ENCODE measurements around the gene TNFRSF18. TPM values are rescaled to one million over a fixed set of nuclear protein-coding genes. Genes with fewer than 3 reads are reported as not detected.

TNFRSF18 gene
- total RNA-seq, 1 experiment from 2014 or later: 0.83 TPM

GRCh38 chr1:1205769-1206375 lies 520 bp downstream of the TNFRSF18 start:
- Mint-ChIP-seq H3K27me3 (ENCODE audit: low read depth) (peaks cover 4% of the 10 kb centered on the region), H3K9me3 (no peaks in the 10 kb centered on the region), H3K36me3 (no peaks in the 10 kb centered on the region), H3K4me3 (0 out of 2 replicates have a peak overlapping the region, but pooled peaks have one; percentile 40), H3K27ac (no peak overlapping the region), H3K4me1 (no peaks in the 10 kb centered on the region)
- ChIA-PET CTCF (interaction anchor here (0.8 to 3.1 kb wide), 5 partner anchors 31 to 86 kb away, joined by 4 to 17 read pairs (median 9); partner anchors contain the start of gene TTLL10), POLR2A (no interaction called here)
- no peak for DNase-seq (ENCODE audit: low spot score)
- peak; percentile 8; the same call in 1 of the 2 replicates for ATAC-seq
- peak; percentile 47; the same call in 1 of the 2 replicates for TF ChIP-seq SP1 (CRISPR knock-in tag; conservative IDR thresholded peaks at IDR 0.05)
- TF ChIP-seq, protein P1, sequence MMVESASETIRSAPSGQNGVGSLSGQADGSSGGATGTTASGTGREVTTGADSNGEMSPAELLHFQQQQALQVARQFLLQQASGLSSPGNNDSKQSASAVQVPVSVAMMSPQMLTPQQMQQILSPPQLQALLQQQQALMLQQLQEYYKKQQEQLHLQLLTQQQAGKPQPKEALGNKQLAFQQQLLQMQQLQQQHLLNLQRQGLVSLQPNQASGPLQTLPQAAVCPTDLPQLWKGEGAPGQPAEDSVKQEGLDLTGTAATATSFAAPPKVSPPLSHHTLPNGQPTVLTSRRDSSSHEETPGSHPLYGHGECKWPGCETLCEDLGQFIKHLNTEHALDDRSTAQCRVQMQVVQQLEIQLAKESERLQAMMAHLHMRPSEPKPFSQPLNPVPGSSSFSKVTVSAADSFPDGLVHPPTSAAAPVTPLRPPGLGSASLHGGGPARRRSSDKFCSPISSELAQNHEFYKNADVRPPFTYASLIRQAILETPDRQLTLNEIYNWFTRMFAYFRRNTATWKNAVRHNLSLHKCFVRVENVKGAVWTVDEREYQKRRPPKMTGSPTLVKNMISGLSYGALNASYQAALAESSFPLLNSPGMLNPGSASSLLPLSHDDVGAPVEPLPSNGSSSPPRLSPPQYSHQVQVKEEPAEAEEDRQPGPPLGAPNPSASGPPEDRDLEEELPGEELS (CRISPR knock-in tag; IDR thresholded peaks at IDR 0.05): no peak

GRCh38 chr1:1204998-1205768 lies 1.2 kb downstream of the TNFRSF18 start:
- no peak for ATAC-seq
- DNase-seq (ENCODE audit: low spot score): no peak
- ChIA-PET POLR2A (interaction anchor here (0.6 kb wide), 1 partner anchor 661 kb away, joined by 3 read pairs; no protein-coding TSS in a partner anchor), CTCF (interaction anchor here (0.8 to 3.1 kb wide), 5 partner anchors 31 to 86 kb away, joined by 4 to 17 read pairs (median 9); partner anchors contain the start of gene TTLL10)
- Mint-ChIP-seq H3K27me3 (ENCODE audit: low read depth) (peaks cover 4% of the 10 kb centered on the region), H3K36me3 (no peaks in the 10 kb centered on the region), H3K4me3 (no peak overlapping the region), H3K4me1 (peaks cover 3% of the 10 kb centered on the region; the same call in 1 of the 2 replicates), H3K9me3 (no peaks in the 10 kb centered on the region), H3K27ac (no peak overlapping the region)
- TF ChIP-seq ZBTB21 (CRISPR knock-in tag; IDR thresholded peaks at IDR 0.05; ENCODE audit: borderline replicate concordance) (no peak), NFYB (CRISPR knock-in tag; conservative IDR thresholded peaks at IDR 0.05; ENCODE audit: low read depth) (no peak), FOXK1 (CRISPR knock-in tag; IDR thresholded peaks at IDR 0.05) (no peak), NR3C1 (CRISPR knock-in tag; conservative IDR thresholded peaks at IDR 0.05; ENCODE audit: low read depth) (no peak), SOX15 (CRISPR knock-in tag; IDR thresholded peaks at IDR 0.05) (no peak), TP53 (CRISPR knock-in tag; IDR thresholded peaks at IDR 0.05) (no peak), CBFB (CRISPR knock-in tag; IDR thresholded peaks at IDR 0.05; ENCODE audit: low read depth) (no peak), EMX1 (CRISPR knock-in tag; IDR thresholded peaks at IDR 0.05) (no peak), ATF1 (CRISPR knock-in tag; IDR thresholded peaks at IDR 0.05) (no peak), ZNF671 (CRISPR knock-in tag; IDR thresholded peaks at IDR 0.05) (no peak), ZNF232 (CRISPR knock-in tag; IDR thresholded peaks at IDR 0.05) (no peak), ESRRA (CRISPR knock-in tag; IDR thresholded peaks at IDR 0.05; ENCODE audit: borderline replicate concordance) (no peak)
- TF ChIP-seq, protein P2, sequence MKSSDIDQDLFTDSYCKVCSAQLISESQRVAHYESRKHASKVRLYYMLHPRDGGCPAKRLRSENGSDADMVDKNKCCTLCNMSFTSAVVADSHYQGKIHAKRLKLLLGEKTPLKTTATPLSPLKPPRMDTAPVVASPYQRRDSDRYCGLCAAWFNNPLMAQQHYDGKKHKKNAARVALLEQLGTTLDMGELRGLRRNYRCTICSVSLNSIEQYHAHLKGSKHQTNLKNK (CRISPR knock-in tag; IDR thresholded peaks at IDR 0.05): no peak
- TF ChIP-seq, protein P3, sequence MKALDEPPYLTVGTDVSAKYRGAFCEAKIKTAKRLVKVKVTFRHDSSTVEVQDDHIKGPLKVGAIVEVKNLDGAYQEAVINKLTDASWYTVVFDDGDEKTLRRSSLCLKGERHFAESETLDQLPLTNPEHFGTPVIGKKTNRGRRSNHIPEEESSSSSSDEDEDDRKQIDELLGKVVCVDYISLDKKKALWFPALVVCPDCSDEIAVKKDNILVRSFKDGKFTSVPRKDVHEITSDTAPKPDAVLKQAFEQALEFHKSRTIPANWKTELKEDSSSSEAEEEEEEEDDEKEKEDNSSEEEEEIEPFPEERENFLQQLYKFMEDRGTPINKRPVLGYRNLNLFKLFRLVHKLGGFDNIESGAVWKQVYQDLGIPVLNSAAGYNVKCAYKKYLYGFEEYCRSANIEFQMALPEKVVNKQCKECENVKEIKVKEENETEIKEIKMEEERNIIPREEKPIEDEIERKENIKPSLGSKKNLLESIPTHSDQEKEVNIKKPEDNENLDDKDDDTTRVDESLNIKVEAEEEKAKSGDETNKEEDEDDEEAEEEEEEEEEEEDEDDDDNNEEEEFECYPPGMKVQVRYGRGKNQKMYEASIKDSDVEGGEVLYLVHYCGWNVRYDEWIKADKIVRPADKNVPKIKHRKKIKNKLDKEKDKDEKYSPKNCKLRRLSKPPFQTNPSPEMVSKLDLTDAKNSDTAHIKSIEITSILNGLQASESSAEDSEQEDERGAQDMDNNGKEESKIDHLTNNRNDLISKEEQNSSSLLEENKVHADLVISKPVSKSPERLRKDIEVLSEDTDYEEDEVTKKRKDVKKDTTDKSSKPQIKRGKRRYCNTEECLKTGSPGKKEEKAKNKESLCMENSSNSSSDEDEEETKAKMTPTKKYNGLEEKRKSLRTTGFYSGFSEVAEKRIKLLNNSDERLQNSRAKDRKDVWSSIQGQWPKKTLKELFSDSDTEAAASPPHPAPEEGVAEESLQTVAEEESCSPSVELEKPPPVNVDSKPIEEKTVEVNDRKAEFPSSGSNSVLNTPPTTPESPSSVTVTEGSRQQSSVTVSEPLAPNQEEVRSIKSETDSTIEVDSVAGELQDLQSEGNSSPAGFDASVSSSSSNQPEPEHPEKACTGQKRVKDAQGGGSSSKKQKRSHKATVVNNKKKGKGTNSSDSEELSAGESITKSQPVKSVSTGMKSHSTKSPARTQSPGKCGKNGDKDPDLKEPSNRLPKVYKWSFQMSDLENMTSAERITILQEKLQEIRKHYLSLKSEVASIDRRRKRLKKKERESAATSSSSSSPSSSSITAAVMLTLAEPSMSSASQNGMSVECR (CRISPR knock-in tag; IDR thresholded peaks at IDR 0.05; ENCODE audit: borderline replicate concordance): no peak
- TF ChIP-seq, protein P4, sequence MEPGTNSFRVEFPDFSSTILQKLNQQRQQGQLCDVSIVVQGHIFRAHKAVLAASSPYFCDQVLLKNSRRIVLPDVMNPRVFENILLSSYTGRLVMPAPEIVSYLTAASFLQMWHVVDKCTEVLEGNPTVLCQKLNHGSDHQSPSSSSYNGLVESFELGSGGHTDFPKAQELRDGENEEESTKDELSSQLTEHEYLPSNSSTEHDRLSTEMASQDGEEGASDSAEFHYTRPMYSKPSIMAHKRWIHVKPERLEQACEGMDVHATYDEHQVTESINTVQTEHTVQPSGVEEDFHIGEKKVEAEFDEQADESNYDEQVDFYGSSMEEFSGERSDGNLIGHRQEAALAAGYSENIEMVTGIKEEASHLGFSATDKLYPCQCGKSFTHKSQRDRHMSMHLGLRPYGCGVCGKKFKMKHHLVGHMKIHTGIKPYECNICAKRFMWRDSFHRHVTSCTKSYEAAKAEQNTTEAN (CRISPR knock-in tag; IDR thresholded peaks at IDR 0.05): no peak
- TF ChIP-seq, protein P5, sequence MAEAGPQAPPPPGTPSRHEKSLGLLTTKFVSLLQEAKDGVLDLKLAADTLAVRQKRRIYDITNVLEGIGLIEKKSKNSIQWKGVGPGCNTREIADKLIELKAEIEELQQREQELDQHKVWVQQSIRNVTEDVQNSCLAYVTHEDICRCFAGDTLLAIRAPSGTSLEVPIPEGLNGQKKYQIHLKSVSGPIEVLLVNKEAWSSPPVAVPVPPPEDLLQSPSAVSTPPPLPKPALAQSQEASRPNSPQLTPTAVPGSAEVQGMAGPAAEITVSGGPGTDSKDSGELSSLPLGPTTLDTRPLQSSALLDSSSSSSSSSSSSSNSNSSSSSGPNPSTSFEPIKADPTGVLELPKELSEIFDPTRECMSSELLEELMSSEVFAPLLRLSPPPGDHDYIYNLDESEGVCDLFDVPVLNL (CRISPR knock-in tag; IDR thresholded peaks at IDR 0.05; ENCODE audit: borderline replicate concordance, low read depth): no peak
